NT2/D1 (cell line): ENCODE data around the gene IRF7.

Experiments
- SUZ12 ChIP-seq: IDR thresholded peaks from 2 replicates; pipeline ENCODE4 v1.6.1; 2011; ENCODE audit not compliant: insufficient read length, insufficient read depth; ENCODE audit errors: extremely low read depth
- ZNF274 ChIP-seq: IDR thresholded peaks from 2 replicates; pipeline ENCODE4 v1.6.1; 2011; ENCODE audit warnings: mild to moderate bottlenecking, low read depth, low read length

DNA sequence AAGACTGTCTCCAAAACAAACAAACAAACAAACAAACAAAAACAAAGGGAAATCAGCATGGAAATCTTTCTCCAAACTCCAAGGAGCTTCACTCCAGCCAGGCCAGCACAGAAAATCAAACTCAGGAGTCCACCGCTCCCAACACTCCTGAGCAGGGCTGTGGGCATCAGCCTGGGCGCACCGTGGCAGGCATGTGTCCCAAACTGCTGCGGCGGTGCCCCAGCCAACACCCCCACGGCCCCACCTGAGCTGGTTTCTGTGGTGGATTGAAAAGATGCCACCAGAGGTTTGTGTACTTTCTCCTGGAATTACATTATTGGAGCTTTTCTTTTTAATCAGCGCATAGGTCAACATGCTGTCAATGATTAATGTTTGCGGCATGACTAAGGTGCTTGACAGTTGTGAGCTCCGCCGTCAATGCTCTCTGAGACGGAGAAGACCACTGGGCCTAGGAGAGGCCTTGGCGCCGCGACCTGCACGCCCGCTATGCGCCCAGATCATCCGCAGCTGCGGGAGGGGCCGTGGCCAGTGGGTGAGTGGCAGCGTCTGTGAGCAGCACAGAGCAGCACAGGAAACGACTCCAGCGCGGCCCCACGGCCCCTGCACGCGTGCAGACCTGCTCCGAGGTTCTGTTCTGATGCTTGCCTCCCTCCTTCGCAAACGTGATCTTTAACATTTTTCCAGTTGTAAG is 39.4 kb upstream of the IRF7 start:
- no peak for TF ChIP-seq SUZ12
- no peak for TF ChIP-seq ZNF274
